Esophagus squamous epithelium (tissue), 4 donors: ENCODE data around the gene FBXL19.

Experiments used
- POLR2A ChIP-seq, 4 donors: fragments of 450-650 bp; IDR thresholded peaks; one replicate each; pipeline ENCODE4 v1.6.1; 2017; ENCODE audit warnings: antibody characterized with exemption in 4 of 4, mild to moderate bottlenecking in 4 of 4, moderate library complexity in 3 of 4
- TF ChIP-seq, protein P1 (sequence below), 6 experiments: fragments of 450-650 bp in 4 of 6; fragments of 200-600 bp in 2 of 6; sonication (generic) in 2 of 6; IDR thresholded peaks; one replicate each; pipeline ENCODE4 v1.5.1; 2016 to 2019; ENCODE audit warnings: antibody characterized with exemption in 6 of 6, mild to moderate bottlenecking in 4 of 6, moderate library complexity in 4 of 6

GRCh38 chr16:30921459-30921747 is 2.0 kb upstream of the FBXL19 start:
- TF ChIP-seq, protein P1, sequence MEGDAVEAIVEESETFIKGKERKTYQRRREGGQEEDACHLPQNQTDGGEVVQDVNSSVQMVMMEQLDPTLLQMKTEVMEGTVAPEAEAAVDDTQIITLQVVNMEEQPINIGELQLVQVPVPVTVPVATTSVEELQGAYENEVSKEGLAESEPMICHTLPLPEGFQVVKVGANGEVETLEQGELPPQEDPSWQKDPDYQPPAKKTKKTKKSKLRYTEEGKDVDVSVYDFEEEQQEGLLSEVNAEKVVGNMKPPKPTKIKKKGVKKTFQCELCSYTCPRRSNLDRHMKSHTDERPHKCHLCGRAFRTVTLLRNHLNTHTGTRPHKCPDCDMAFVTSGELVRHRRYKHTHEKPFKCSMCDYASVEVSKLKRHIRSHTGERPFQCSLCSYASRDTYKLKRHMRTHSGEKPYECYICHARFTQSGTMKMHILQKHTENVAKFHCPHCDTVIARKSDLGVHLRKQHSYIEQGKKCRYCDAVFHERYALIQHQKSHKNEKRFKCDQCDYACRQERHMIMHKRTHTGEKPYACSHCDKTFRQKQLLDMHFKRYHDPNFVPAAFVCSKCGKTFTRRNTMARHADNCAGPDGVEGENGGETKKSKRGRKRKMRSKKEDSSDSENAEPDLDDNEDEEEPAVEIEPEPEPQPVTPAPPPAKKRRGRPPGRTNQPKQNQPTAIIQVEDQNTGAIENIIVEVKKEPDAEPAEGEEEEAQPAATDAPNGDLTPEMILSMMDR (IDR thresholded peaks at IDR 0.05) = no peak
- no peak for TF ChIP-seq POLR2A (IDR thresholded peaks at IDR 0.05)
